Measurements from ENCODE around the gene NLGN1.

DNA sequence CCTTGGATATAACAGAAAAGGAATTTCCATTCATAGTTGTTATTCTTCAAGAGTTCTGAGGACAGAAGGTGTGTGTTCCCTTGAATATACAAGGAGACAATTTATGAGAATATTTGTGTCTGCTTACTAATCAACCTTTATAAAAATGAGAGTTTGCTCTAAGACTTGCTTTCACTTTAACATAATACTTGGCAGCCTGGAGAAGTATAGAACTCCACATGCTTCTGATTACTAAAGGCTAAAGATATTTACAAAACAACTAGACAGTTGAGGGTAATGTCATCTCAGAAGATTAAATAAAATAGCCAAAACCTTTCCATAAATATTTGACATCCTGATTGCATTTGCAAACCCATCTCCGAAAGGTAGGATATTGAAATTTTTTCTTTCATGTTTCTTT lies 734.5 kb downstream of the NLGN1 start:
- no peak for TF ChIP-seq BHLHE40 (IDR thresholded peaks at IDR 0.05; ENCODE audit: borderline replicate concordance)
- no peak for TF ChIP-seq LEF1 (IDR thresholded peaks at IDR 0.05; ENCODE audit: borderline replicate concordance)
- no peak for TF ChIP-seq FOXM1 (IDR thresholded peaks at IDR 0.05; ENCODE audit: borderline replicate concordance)
- TF ChIP-seq ZNF384 (IDR thresholded peaks at IDR 0.05), result no peak
- TF ChIP-seq L3MBTL2 (conservative IDR thresholded peaks at IDR 0.05), result no peak
- no peak for TF ChIP-seq SUZ12 (IDR thresholded peaks at IDR 0.05)
- TF ChIP-seq SP1 (IDR thresholded peaks at IDR 0.05), result no peak
